ENCODE data around the gene TEX54. TPM values are rescaled to one million over a fixed set of nuclear protein-coding genes. Genes with fewer than 3 reads are reported as not detected.

Gene TEX54
- total and polyA plus RNA-seq, 2 of the 13 experiments (the other 11 are each of a cell fraction or from before 2014, with no cell fraction given) = not detected

DNA sequence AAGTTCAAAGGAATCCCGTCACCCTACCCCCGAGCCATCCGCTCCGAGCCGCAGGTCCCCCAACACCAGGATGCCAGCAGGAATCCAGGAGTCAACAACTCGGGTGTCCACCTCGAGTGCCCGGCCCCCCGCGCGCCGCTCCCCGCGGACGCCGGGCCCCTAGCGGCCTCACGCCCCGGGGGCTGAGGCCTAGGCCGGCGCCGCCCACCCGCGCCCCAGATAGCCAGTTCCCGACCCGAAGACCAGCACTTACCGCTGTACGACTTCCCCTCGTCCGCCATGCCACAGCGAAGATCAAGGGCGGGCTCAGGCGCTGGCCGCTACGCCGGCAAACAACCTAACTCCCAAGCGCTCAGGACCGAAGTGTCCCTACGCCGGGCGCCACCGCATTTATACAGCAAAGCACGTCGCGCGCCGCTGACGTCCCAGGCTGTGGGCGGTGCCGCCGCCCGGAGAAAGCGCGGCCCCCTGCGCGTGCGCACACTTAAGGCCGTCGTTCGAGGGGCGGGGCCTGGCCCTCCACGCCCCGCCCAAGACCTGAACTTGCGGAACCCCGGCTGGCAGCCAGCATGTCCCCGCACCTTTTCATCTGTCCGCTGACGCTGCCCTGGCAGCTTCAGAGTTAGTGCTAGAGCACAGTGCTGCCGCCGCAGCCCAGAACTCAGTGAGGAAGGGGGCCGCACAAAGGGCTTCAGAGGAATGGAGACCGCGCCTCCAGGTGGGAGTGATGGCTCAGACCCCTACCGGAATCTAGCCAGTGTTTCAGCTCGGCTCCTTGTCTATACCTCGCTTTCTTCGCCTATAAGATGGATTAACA, 27.4 kb downstream of the TEX54 start, which contains the start of gene NXF1 (continued):
- TF ChIP-seq, protein P1, sequence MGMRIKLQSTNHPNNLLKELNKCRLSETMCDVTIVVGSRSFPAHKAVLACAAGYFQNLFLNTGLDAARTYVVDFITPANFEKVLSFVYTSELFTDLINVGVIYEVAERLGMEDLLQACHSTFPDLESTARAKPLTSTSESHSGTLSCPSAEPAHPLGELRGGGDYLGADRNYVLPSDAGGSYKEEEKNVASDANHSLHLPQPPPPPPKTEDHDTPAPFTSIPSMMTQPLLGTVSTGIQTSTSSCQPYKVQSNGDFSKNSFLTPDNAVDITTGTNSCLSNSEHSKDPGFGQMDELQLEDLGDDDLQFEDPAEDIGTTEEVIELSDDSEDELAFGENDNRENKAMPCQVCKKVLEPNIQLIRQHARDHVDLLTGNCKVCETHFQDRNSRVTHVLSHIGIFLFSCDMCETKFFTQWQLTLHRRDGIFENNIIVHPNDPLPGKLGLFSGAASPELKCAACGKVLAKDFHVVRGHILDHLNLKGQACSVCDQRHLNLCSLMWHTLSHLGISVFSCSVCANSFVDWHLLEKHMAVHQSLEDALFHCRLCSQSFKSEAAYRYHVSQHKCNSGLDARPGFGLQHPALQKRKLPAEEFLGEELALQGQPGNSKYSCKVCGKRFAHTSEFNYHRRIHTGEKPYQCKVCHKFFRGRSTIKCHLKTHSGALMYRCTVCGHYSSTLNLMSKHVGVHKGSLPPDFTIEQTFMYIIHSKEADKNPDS (CRISPR knock-in tag; IDR thresholded peaks at IDR 0.05) = no peak
- TF ChIP-seq ZSCAN20 (CRISPR knock-in tag; IDR thresholded peaks at IDR 0.05; ENCODE audit: borderline replicate concordance) = peak; percentile 73; the same call in 1 of the 2 replicates
- peak; percentile 59; the same call in 1 of the 2 replicates for TF ChIP-seq MTF1 (CRISPR knock-in tag; IDR thresholded peaks at IDR 0.05)
- no peak for TF ChIP-seq ZNF557 (CRISPR knock-in tag; IDR thresholded peaks at IDR 0.05)
- TF ChIP-seq ARHGAP35 (CRISPR knock-in tag; IDR thresholded peaks at IDR 0.05; ENCODE audit: borderline replicate concordance) = peak; percentile 78; the same call in 1 of the 2 replicates
- TF ChIP-seq, protein P2, sequence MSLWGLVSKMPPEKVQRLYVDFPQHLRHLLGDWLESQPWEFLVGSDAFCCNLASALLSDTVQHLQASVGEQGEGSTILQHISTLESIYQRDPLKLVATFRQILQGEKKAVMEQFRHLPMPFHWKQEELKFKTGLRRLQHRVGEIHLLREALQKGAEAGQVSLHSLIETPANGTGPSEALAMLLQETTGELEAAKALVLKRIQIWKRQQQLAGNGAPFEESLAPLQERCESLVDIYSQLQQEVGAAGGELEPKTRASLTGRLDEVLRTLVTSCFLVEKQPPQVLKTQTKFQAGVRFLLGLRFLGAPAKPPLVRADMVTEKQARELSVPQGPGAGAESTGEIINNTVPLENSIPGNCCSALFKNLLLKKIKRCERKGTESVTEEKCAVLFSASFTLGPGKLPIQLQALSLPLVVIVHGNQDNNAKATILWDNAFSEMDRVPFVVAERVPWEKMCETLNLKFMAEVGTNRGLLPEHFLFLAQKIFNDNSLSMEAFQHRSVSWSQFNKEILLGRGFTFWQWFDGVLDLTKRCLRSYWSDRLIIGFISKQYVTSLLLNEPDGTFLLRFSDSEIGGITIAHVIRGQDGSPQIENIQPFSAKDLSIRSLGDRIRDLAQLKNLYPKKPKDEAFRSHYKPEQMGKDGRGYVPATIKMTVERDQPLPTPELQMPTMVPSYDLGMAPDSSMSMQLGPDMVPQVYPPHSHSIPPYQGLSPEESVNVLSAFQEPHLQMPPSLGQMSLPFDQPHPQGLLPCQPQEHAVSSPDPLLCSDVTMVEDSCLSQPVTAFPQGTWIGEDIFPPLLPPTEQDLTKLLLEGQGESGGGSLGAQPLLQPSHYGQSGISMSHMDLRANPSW (CRISPR knock-in tag; IDR thresholded peaks at IDR 0.05; ENCODE audit: borderline replicate concordance) = peak; percentile 19; the same call in 1 of the 2 replicates
- TF ChIP-seq, protein P3, sequence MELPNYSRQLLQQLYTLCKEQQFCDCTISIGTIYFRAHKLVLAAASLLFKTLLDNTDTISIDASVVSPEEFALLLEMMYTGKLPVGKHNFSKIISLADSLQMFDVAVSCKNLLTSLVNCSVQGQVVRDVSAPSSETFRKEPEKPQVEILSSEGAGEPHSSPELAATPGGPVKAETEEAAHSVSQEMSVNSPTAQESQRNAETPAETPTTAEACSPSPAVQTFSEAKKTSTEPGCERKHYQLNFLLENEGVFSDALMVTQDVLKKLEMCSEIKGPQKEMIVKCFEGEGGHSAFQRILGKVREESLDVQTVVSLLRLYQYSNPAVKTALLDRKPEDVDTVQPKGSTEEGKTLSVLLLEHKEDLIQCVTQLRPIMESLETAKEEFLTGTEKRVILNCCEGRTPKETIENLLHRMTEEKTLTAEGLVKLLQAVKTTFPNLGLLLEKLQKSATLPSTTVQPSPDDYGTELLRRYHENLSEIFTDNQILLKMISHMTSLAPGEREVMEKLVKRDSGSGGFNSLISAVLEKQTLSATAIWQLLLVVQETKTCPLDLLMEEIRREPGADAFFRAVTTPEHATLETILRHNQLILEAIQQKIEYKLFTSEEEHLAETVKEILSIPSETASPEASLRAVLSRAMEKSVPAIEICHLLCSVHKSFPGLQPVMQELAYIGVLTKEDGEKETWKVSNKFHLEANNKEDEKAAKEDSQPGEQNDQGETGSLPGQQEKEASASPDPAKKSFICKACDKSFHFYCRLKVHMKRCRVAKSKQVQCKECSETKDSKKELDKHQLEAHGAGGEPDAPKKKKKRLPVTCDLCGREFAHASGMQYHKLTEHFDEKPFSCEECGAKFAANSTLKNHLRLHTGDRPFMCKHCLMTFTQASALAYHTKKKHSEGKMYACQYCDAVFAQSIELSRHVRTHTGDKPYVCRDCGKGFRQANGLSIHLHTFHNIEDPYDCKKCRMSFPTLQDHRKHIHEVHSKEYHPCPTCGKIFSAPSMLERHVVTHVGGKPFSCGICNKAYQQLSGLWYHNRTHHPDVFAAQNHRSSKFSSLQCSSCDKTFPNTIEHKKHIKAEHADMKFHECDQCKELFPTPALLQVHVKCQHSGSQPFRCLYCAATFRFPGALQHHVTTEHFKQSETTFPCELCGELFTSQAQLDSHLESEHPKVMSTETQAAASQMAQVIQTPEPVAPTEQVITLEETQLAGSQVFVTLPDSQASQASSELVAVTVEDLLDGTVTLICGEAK (IDR thresholded peaks at IDR 0.05) = no peak
- TF ChIP-seq, protein P3 (CRISPR knock-in tag; IDR thresholded peaks at IDR 0.05) = peak; percentile 78; the same call in 1 of the 2 replicates
- peak; percentile 51 for TF ChIP-seq ELF1 (CRISPR knock-in tag; IDR thresholded peaks at IDR 0.05)
